ENCODE data around the gene GUCA1C.

The GUCA1C gene

GRCh38 chr3:108953700-108954099 is at the start of gene GUCA1C:
TSS of gene GUCA1C (minus strand) at chr3:108953879. CDS start at chr3:108953762, 117 bp downstream.
- DNase-seq: no peak

DNA sequence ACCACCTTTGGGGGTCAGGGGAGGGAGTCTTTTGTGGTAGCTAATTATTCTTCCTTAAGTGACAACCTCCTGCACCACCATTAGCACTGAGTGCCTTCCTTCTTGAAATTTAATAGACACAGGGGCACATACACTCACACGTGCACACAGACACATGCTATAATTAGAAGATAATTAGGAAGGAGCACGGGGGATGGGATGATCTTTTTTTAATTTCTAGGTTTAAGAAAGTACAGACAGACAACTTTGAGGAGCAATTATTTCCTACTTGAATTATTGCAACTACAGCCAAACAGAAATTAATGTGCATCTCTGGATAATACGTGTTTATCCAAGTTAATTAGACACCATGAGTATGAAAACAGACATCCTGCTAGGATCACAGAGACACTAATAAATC is 44.8 kb upstream of the GUCA1C start:
- no peak for DNase-seq

DNA sequence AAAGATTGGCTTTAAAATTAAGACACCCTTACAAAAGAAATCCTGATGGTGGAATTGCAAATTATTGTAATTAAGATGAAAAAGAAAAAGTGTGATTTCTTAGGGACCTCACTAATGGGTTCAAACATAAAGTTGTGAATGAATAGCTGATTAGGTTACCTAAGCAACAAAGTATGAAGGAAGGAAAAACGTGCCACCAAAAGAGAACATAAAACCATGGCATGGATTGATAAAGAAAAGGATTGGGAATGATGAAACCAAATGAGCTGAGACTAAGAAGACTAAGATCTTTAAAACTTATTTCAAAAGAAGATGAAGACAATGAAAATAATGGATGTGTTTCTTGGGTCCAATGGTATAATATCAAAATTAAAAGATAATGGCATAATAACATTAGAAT is 32.2 kb upstream of the GUCA1C start:
- no peak for DNase-seq

GRCh38 chr3:108983051-108983450 is 29.4 kb upstream of the GUCA1C start:
- no peak for DNase-seq

- DNase-seq: no peak
These were observed 22.4 kb upstream of the GUCA1C start for GRCh38 chr3:108976058-108976457.

DNA sequence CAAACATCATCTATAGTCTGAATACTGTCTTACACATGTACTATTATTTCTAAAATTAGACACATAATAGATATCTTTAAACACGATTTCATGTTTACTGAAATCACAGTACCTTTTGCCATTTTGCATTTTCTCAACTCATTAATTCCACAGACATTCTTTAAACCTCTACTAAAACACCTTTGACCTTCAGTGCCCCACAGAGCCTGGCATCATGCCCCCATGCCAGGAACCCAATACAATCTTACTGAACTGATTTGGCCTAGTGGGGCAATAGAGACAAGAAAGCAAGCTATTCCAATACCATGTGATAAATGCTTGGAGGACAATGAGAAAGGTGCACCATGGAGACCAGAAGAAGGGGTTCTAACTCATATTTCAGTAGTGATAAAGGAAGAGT is 19.3 kb upstream of the GUCA1C start:
- no peak for DNase-seq

DNA sequence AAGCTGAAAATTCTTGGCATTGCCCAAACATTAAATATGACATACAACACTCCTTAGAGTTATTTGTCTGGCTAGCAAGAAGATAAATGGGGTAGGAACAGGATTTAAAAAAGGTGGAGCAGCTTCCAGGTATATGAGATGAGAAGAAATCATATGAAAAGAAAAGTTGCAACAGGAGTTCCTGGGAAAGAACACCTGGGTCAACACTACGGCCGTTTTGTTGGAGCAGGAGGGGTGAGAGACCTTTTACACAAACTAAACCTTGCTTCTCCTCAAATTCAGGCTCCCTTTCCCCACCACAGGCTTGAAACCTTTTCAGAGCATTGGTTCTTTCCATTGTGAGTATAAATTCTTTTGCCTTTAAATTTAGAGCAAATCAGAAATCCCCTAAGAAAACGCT is 18.8 kb upstream of the GUCA1C start:
- DNase-seq: no peak

GRCh38 chr3:108970561-108970960 is 16.9 kb upstream of the GUCA1C start:
- DNase-seq: no peak

GRCh38 chr3:108966773-108967172 is 13.1 kb upstream of the GUCA1C start:
- DNase-seq: no peak

GRCh38 chr3:108959017-108959416 is 5.3 kb upstream of the GUCA1C start:
- DNase-seq: no peak

DNA sequence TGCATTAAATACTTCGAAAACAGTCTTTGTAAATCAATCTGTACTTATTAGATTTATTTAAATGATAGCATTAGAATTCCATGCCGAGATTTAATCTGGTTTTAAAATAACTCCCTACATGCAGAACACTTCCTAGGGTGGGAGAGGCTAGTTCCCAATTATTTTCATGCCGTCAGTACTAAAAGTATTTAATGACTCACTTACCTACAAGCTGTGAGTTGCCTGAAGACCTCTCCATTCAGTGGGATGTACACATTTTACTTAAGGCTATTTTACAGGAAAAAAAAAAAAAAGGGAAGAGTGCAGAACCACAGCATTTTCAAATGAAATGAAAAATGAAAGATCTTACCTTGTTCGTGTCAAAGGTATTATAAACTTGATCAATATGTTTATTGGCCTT is 469 bp downstream of the GUCA1C start:
- no peak for DNase-seq

GRCh38 chr3:108951820-108952501 is 1.7 kb downstream of the GUCA1C start:
- DNase-seq: no peak

- DNase-seq: no peak
These were observed 5.8 kb downstream of the GUCA1C start for GRCh38 chr3:108947855-108948254.

- no peak for DNase-seq
These were observed 7.1 kb downstream of the GUCA1C start for GRCh38 chr3:108946292-108947285.

DNA sequence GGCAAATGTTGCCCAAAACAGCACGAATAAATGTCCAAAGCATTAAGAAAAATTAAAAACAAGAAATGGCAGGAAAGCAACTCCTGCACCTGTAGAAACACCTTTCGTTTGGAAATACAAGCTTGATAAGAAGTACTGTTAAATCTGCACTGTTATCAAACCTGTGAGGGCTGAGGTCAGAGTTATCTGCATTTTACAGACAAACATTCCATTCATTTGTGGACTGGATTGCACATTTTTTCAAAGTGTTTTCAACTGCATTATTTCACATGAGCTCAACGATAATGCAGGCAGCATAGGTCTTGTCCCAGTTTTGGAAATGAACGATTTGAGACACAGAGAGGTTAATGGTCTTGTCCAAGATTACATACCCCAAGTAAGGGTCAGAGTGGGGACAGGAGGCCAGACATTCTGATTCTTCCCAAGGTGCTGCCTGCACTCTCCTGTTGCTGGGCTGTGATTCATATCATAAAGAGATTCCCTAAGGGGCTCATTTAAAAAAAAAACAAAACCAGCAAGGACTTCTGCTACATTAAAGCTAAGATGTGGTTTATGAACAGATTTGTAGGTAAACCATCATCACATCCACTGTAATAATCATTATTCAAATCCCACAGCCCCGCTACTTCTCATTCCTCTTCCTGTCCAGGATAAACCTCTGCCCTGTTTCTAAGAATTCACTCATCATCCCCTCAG is 13.0 kb downstream of the GUCA1C start:
- DNase-seq: no peak

DNA sequence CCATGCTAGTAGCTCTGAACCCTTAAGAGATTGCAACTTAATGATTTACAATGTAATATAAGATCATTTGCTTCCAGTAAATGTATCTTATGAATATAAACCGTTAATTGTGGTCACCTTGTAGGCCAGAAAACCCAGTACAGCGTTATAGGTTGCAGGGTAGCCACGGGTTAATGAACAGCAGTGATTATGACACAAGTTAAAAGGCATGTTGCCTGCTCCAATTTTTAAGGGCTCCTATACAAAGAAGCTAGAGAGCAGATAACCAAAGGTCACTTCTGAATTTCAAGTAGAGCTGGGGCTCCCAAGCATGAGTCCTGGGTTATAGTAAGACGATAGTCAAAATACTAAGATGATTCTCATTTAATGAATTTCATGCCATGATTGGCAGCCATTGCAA is 13.5 kb downstream of the GUCA1C start:
- DNase-seq: no peak

- DNase-seq: no peak
These were observed 16.6 kb downstream of the GUCA1C start for GRCh38 chr3:108936924-108937689.

GRCh38 chr3:108931035-108931434 is 22.6 kb downstream of the GUCA1C start:
- DNase-seq: no peak

DNA sequence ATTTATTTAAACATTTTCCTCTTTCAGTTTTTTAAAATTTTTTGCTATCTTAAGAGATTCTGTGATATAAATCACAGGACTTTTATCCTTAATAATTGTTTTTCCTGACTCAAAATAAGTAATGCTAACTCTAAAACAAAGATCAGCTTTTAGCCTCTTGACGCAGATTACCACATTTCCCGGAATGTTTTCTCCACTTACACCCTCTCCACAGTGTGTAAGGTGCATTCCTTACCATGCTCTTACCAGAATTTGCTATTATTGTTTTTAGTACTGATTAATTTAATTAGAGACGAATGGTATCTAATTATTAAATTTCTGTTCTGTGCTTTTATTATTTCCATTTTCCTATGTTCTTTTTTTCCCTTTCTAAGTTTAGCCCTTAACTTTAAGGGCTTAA is 34.8 kb downstream of the GUCA1C start:
- no peak for DNase-seq

DNA sequence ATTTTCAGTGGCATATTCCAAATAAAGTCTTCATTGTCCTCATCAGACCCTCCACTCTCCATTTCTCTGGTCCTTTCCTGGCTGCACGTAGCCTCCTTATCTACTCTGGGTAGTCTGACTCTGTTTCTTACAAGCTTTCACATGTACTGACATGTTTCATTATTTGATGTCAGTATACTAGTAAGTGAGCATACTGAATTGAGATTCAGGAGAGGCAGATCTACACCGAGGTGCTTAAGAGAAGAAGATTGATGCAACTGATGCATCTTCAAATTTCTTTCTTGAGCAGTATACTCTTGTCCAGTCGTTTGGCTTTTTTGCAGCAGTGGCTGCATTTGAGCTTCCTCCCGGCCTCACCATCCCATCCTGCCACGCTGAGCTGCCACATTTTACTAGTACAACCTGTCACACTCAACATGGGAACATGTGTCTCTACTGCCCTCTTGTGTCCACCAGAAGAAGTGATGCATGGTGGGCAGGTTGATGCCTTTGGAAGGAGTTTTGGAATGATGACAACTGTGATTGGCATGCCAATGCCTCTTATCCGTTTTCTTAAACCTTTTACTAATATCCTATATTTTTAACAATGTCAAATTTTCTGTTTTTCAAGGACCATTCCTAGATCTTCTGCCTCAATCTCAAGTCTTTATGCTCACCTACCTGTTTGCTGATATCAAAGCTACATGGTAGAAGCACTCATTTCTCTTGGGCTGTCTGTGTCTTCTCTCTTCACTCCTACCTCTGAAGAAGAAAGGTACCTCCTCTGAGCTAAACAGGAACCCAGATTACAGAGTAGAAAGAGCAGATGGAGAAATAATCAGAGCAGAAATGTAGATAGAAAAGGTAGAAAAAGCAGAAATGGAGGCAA is 38.7 kb downstream of the GUCA1C start:
- peak; percentile 78 for DNase-seq

DNA sequence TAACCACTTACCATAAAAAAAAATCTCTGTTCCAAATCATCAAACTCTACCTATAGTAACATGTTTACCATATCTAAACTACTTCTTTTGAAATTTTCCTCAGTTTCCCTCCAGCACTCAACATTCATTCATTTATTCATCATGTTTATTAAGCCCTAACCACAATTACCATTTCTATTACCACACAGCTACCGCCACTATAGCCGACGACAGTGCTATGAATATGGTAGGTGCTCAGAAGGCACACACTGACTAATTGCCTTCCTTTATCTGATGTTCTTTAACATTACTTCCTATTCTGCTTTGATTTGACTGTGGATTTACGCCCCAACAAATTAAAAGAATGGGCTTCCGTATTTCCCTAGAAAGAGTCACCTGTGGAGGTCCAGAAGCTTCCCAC is 43.9 kb downstream of the GUCA1C start:
- DNase-seq: no peak

GRCh38 chr3:108907194-108907593 is 46.5 kb downstream of the GUCA1C start:
- no peak for DNase-seq

All from CD4-positive, alpha-beta T cell treated with Interleukin-21 for 1 hour (primary cell).